Cardiac septum (tissue), 1 donor: Measurements from ENCODE around the gene VAV2. TPM values are rescaled to one million over a fixed set of nuclear protein-coding genes. Genes with fewer than 3 reads are reported as not detected.
"Not testable (repeated sequence)": the region's sequence is repeated elsewhere in the genome, so short reads cannot be mapped to it uniquely, and the experiment has no call there.

Experiments used
- DNase-seq: peaks from one replicate; pipeline ENCODE4 v3.0.0-alpha.2; 2020; ENCODE audit warnings: low spot score
- intact Hi-C: fragments of 100-400 bp; cut with DNase I; formaldehyde crosslinking; loops from one replicate; pipeline ENCODE4 v1.14.0; 2022
- total RNA-seq: library from RNA; stranded (reverse); fragmentation: NEBNext Ultra II Directional; extraction: Animal tissue kit (Norgen Biotek cat#: 25700); gene quantifications from one replicate; pipeline ENCODE4 v1.2.1, GENCODE V29; 2021
- donor health status: DM: no; HTN: no; CAD: no.

VAV2 gene
- total RNA-seq, 1 donor from 2014 or later, result 8.1 TPM

- peak; percentile 38 for DNase-seq
These were observed 229.4 kb downstream of the VAV2 start for GRCh38 chr9:133762488-133763271.

GRCh38 chr9:133761641-133762248, 230.4 kb downstream of the VAV2 start:
- DNase-seq, result peak; percentile 63
- intact Hi-C loops, result no loop called here

More at GRCh38 chr9:133762488-133763271, 229.4 kb downstream of the VAV2 start:
- intact Hi-C loops, result no loop called here

GRCh38 chr9:133760713-133761290, 231.3 kb downstream of the VAV2 start:
- intact Hi-C loops, result no loop called here
- DNase-seq, result peak; percentile 57

- intact Hi-C loops, result no loop called here
- DNase-seq, result peak; percentile 55
These were observed 232.2 kb downstream of the VAV2 start for GRCh38 chr9:133759946-133760345.

- intact Hi-C loops, result no loop called here
- peak; percentile 75 for DNase-seq
These were observed 232.8 kb downstream of the VAV2 start for GRCh38 chr9:133759146-133759900.

GRCh38 chr9:133758228-133758627, 233.9 kb downstream of the VAV2 start:
- DNase-seq, result peak; percentile 53
- intact Hi-C loops, result no loop called here

GRCh38 chr9:133754688-133755227, 237.4 kb downstream of the VAV2 start:
- peak; percentile 33 for DNase-seq
- intact Hi-C loops, result no loop called here

- intact Hi-C loops, result no loop called here
- no peak for DNase-seq
These were observed 237.9 kb downstream of the VAV2 start for GRCh38 chr9:133754187-133754586.

GRCh38 chr9:133752739-133753446, 239.2 kb downstream of the VAV2 start:
- intact Hi-C loops, result no loop called here
- DNase-seq, result no peak

GRCh38 chr9:133750982-133751649, 241.0 kb downstream of the VAV2 start:
- peak; percentile 39 for DNase-seq
- intact Hi-C loops, result no loop called here

- DNase-seq, result no peak
- intact Hi-C loops, result no loop called here
These were observed 244.8 kb downstream of the VAV2 start for GRCh38 chr9:133747309-133747708.

GRCh38 chr9:133744528-133744927, 247.6 kb downstream of the VAV2 start:
- intact Hi-C loops, DNase-seq: not testable (repeated sequence)

GRCh38 chr9:133742849-133743444, 249.2 kb downstream of the VAV2 start:
- intact Hi-C loops, result no loop called here

GRCh38 chr9:133742251-133742650, 249.9 kb downstream of the VAV2 start:
- intact Hi-C loops, result no loop called here

More at GRCh38 chr9:133742849-133743444, 249.2 kb downstream of the VAV2 start:
- peak; percentile 90 for DNase-seq

GRCh38 chr9:133741716-133742115, 250.4 kb downstream of the VAV2 start:
- intact Hi-C loops, result no loop called here

More at GRCh38 chr9:133742251-133742650, 249.9 kb downstream of the VAV2 start:
- DNase-seq, result no peak

GRCh38 chr9:133740911-133741310, 251.2 kb downstream of the VAV2 start:
- DNase-seq, result no peak
- intact Hi-C loops, result no loop called here

More at GRCh38 chr9:133741716-133742115, 250.4 kb downstream of the VAV2 start:
- no peak for DNase-seq

- intact Hi-C loops, result no loop called here
- DNase-seq, result peak; percentile 70
These were observed 252.5 kb downstream of the VAV2 start for GRCh38 chr9:133739408-133740280.
